HG02970 (cell line): ENCODE results near the gene TRIM13.
"Not testable (repeated sequence)": the region's sequence is repeated elsewhere in the genome, so short reads cannot be mapped to it uniquely, and the experiment has no call there.

Source experiments
- ATAC-seq: cut with Tn5 transposase; IDR thresholded peaks from one replicate; pipeline ENCODE4 v1.9.1; 2021; ENCODE audit warnings: mild to moderate bottlenecking, moderate library complexity, moderate number of reproducible peaks; ENCODE audit not compliant: unreplicated experiment, low FRiP score

Gene TRIM13

GRCh38 chr13:49996951-49997895 lies at the start of gene TRIM13:
Gene TRIM13 (plus strand): TSS chr13:49997042. CDS start chr13:50011941, 14,899 bp downstream.
- peak; percentile 62 for ATAC-seq

GRCh38 chr13:49948777-49949270 lies 48.0 kb upstream of the TRIM13 start:
- not testable (repeated sequence) for ATAC-seq

GRCh38 chr13:49951754-49952535 lies 44.9 kb upstream of the TRIM13 start:
- no peak for ATAC-seq

GRCh38 chr13:49953560-49953959 lies 43.3 kb upstream of the TRIM13 start:
- no peak for ATAC-seq

GRCh38 chr13:49954674-49955455 lies 42.0 kb upstream of the TRIM13 start:
- ATAC-seq: no peak

- no peak for ATAC-seq
These were observed 40.7 kb upstream of the TRIM13 start for GRCh38 chr13:49956131-49956530.

- ATAC-seq: no peak
These were observed 38.5 kb upstream of the TRIM13 start for GRCh38 chr13:49958321-49958720.

GRCh38 chr13:49967456-49967855 lies 29.4 kb upstream of the TRIM13 start:
- no peak for ATAC-seq

- no peak for ATAC-seq
These were observed 24.1 kb upstream of the TRIM13 start for GRCh38 chr13:49972709-49973108.

GRCh38 chr13:49975826-49976225 lies 21.0 kb upstream of the TRIM13 start:
- no peak for ATAC-seq

GRCh38 chr13:49976314-49977258 lies 20.3 kb upstream of the TRIM13 start:
- no peak for ATAC-seq

- ATAC-seq: no peak
These were observed 18.9 kb upstream of the TRIM13 start for GRCh38 chr13:49977992-49978391.

GRCh38 chr13:49980266-49980665 lies 16.6 kb upstream of the TRIM13 start:
- ATAC-seq: no peak

- no peak for ATAC-seq
These were observed 11.7 kb upstream of the TRIM13 start for GRCh38 chr13:49985129-49985528.

- ATAC-seq: no peak
These were observed 10.4 kb upstream of the TRIM13 start for GRCh38 chr13:49986471-49986870.

- ATAC-seq: not testable (repeated sequence)
These were observed 6.2 kb upstream of the TRIM13 start for GRCh38 chr13:49990612-49991011.

GRCh38 chr13:49993111-49993510 lies 3.7 kb upstream of the TRIM13 start:
- ATAC-seq: no peak

- no peak for ATAC-seq
These were observed 3.2 kb upstream of the TRIM13 start for GRCh38 chr13:49993666-49994065.

GRCh38 chr13:49995625-49996101 lies 1.2 kb upstream of the TRIM13 start:
- ATAC-seq: no peak
